Activated naive CD4-positive, alpha-beta T cell (primary cell): ENCODE results near the gene SPAG9.

Source experiments
- DNase-seq, 4 experiments: peaks; one replicate each; lab custom pipeline; 2025; lab: John Stamatoyannopoulos, UW

The SPAG9 gene

GRCh38 chr17:50938821-50939541 lies 181.7 kb downstream of the SPAG9 start:
- DNase-seq = no peak

DNA sequence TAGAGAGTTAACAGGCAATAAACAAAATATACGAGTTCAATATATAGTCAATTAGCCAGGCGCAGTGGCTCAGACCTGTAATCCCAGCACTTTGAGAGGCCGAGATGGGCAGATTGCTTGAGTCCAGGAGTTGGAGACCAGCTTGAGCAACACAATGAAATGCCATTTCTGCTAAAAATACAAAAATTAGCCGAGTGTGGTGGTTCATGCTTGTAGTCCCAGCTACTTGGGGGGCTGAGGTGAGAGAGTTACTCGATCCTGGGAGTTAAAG lies 184.7 kb downstream of the SPAG9 start:
- no peak for DNase-seq

GRCh38 chr17:50935221-50935995 lies 185.3 kb downstream of the SPAG9 start:
- DNase-seq = no peak

DNA sequence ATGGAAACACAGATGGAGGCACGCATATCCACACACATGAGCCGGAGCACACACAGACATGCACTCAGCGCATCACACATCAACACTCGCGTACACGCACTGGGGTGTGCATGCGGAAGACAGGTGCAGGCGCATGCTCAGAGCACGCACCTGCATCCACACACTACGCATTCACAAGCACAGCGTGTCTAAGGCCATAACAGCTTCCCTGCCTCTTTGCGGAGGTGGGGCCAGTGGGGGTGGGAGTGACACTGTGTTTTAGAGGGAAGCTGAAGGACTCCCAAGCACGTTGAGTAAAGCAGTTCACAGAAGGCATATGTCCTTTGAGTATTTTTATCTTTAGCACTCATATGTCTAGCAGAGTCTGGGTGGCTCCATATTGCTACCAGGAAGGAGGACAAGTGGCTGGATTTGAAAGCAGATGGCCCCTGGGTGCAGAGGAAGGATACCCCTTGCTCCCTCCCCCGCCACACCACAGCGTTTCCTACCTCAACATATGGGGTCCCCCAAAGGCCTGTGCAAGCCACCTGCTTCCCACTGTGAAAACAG lies 185.9 kb downstream of the SPAG9 start:
- DNase-seq = no peak

GRCh38 chr17:50934161-50934560 lies 186.5 kb downstream of the SPAG9 start:
- DNase-seq = no peak

DNA sequence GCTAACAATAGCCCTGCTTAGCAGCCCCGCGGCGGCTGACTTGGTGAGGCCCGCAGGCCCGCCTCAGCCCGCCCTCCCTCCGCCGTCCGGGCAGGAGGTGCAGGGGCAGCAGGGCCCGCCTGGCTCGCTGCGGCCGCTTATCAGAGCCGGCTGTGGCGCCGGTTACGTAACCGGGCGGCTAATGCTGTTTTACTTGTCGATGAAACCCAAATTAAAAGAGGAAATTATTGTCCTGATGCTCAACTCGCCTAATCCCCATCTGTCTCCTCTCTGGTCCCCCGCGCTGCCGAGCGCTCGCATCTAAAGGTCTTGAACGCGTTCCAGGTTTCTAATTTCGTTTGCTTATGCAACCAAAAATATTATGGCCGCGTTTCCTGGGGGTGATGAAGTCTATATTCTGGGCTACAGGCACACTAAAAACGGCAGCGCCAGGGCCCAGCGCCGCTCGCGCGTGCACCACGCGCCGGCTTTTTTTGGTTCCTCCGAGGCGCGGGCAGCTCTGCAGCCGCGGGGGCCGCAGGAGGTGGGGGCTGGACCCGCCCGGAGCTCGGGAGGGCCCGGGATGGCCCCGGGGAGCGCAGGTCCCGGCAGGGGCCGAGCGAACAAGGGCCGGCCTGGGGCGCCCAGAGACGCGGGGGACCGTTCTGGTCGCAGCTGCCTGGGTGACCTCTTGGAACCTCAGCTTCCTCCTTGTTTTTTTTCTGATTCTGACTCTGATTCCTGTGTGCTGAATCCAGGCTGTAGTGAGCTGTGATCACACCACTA lies 189.3 kb downstream of the SPAG9 start:
- peak in 2 of 4 experiments; percentile 36 to 49 for DNase-seq

GRCh38 chr17:50928646-50929045 lies 192.0 kb downstream of the SPAG9 start:
- DNase-seq = no peak

- DNase-seq = no peak
Observed at GRCh38 chr17:50927287-50927686, 193.4 kb downstream of the SPAG9 start.

GRCh38 chr17:50926523-50926922 lies 194.1 kb downstream of the SPAG9 start:
- DNase-seq = no peak

- DNase-seq = no peak
Observed at GRCh38 chr17:50925296-50925891, 195.3 kb downstream of the SPAG9 start.

DNA sequence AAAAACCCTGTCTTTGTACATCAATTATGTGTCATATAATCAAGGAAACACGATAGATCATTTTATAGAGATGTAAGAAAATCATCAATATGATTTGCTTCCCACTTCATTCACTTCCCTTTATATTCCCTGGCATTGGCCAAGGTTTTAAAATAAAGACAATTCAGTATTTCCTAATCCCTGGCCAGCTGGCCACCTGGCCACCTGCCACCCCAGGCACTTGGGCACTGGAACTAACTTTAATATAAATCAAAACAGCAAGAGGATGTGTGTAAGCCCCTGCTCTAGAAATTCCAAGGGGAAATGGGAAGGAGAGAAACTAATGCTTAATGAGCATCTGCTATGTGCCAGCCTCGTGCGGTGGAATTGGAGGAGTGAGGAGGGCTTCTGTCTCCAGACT lies 195.9 kb downstream of the SPAG9 start:
- DNase-seq = no peak

- DNase-seq = no peak
Observed at GRCh38 chr17:50924300-50924699, 196.4 kb downstream of the SPAG9 start.

GRCh38 chr17:50923611-50924010 lies 197.1 kb downstream of the SPAG9 start:
- no peak for DNase-seq

- no peak for DNase-seq
Observed at GRCh38 chr17:50922721-50923405, 197.8 kb downstream of the SPAG9 start.

DNA sequence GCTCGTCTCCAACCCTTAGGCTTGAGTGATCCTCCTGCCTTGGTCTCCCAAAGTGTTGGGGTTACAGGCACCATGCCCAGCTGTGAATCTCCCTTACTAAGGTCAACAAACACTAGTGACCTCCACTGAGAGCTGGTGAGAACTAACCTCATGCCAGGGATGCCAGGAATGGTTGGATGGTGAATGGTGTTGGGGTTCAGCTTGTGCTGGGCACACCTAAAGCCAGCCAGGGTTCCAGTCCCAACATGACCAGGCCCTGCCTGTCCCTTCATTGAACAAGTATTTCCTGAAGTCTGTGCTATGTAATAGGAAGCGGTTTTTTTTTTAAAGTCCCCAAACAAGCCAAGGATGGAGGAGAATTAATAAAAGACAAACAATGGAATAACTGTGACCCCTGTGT lies 198.6 kb downstream of the SPAG9 start:
- no peak for DNase-seq

- no peak for DNase-seq
Observed at GRCh38 chr17:50920891-50921586, 199.6 kb downstream of the SPAG9 start.

DNA sequence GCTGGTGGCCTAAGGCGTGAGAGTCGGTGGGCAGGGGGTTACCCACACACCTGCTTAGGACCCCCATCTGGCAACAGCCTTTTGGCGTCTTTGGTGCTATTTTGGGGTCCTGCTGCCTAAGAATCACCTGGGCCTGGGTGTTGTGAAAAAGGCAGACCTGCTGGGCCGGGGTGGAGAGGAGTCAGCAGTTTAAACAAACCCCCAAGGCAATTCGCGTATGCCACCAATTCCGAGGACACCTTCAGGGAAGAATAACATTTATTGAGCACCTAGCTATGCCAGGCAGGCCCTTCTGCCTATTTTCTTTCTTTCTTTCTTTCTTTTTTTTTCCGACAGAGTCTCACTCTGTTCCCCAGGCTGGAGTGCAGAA lies 200.6 kb downstream of the SPAG9 start:
- no peak for DNase-seq

DNA sequence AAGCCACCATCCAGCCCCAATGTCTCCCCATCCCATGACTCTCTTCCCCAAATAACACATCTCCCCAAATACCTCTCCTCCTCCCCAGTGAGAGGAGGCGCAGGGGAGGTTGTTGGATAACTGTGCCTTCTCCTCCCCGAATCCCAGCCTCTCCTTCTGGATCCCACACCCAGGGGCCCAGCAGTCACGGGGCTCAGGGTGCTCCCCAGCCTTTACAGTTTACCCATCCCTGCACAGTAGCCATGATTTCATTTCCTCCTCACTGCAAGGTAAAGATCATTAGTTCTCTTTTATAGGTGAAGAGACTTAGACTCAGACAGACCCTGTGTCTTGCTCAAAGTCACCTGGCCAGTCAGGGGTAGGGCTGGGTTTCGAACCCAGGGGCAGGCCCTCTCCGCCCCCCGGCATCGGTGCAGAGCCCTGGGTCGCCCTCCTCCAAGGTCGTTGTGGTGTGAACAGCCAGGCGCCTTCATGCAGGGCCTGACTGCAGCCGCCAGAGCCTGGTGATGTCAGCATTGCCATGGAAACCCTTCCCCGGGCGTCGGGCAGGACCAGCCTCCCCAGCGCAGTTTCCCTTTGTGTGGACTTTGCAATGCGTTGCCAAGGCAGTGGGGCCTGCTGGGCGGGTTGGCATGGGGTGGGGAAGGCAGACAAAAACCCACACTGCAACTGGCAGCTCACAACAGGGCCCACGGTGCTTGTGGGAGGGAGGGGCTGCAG lies 201.2 kb downstream of the SPAG9 start:
- peak in 2 of 4 experiments; percentile 59 to 61 for DNase-seq

GRCh38 chr17:50918933-50919296 lies 201.8 kb downstream of the SPAG9 start:
- no peak for DNase-seq

DNA sequence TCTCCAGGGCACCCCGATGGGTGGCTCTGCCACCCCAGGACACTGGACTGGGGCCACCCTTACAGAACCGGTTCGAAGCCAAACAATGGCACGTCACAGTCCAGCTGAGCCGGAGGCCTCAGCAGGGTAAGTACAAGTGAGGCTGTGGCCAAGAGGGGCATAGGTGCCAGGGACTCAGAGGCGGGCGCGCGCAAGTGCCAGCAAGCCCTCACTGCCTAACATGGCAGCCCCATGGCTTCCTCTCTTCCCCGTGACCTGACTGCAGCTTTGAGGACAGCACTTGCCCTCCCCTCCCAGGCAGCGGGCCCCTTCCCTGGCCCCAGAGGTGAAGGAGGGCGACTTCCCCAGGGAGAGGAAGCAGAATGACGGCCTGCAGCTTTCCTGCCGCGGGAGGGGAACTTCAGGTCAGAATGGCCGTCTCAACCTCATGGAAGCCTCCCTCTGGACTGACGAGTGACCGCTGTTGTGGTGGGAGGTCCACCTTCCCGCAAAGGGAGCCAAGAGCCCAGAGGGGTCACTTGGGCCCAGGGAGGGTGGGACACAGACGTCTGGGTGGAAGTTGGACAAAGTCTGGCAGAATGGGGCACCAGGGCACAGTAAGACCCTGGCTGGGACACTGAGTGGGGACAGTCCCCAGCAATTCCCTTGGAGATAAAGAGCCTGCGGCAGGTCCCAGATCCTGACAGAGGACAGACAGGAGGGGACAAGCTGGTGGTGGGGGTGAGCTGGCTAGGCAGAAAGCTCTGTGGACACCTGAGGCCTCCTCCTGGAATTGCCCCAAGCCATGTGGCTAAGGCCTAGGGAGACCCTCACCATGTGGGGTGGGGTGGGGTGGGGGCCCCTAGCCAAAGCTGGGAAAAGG lies 202.4 kb downstream of the SPAG9 start:
- DNase-seq = no peak
